Endothelial cell of umbilical vein (primary cell): ENCODE data around the gene TBC1D3G. TPM values are rescaled to one million over a fixed set of nuclear protein-coding genes. Genes with fewer than 3 reads are reported as not detected.
"Not testable (repeated sequence)": the region's sequence is repeated elsewhere in the genome, so short reads cannot be mapped to it uniquely, and the experiment has no call there.

ENCODE experiments used
- Bru-seq: library from RNA; stranded (reverse); fragments of 400-500 nt; gene quantifications from one replicate; lab custom pipeline; 2021; lab: Mats Ljungman, UMichigan
- BruChase-seq, 2 experiments: library from RNA; stranded (reverse); fragments of 400-500 nt; gene quantifications; one replicate each; lab custom pipeline; 2021; lab: Mats Ljungman, UMichigan
- BruUV-seq: library from RNA; stranded (reverse); fragments of 400-500 nt; replicated peaks from 2 replicates; lab custom pipeline; 2021; lab: Mats Ljungman, UMichigan
- CTCF ChIA-PET: fragments of 300-600, 350-600 bp; sonication (Branson Sonifier 250); formaldehyde crosslinking; loops from one replicate; lab custom pipeline; 2021; ENCODE audit warnings: antibody characterized with exemption, inconsistent platforms; lab: Charles Lee
- POLR2A ChIA-PET: fragments of 300-600, 350-600 bp; sonication (Branson Sonifier 250); formaldehyde crosslinking; loops from one replicate; lab custom pipeline; 2021; ENCODE audit warnings: antibody characterized with exemption, inconsistent platforms; lab: Charles Lee
- DNase-seq: peaks from one replicate; pipeline ENCODE4 v3.0.0-alpha.2; 2011; ENCODE audit warnings: low read depth, low spot score
- FAIRE-seq: peaks from 2 replicates; lab custom pipeline; 2011; peaks lifted over from hg19 to GRCh38; lab: Jason Lieb, UNC
- H2AFZ ChIP-seq: 2 replicates; pipeline ENCODE4 v1.6.0; 2012; ENCODE audit warnings: low read depth, low read length, control low read depth, inconsistent platforms
- H3K27ac ChIP-seq: 2 replicates; pipeline ENCODE4 v1.5.1; 2011; ENCODE audit warnings: low read depth, mild to moderate bottlenecking, control low read depth, low read length, moderate library complexity; ENCODE audit not compliant: insufficient read depth
- H3K27me3 ChIP-seq, 2 experiments: 2 replicates each; pipeline versions ENCODE4 v1.6.0 to v1.6.1; 2011; ENCODE audit warnings: low read length in 2 of 2, mixed read lengths in 1 of 2; ENCODE audit not compliant: control insufficient read depth in 2 of 2, insufficient read depth in 2 of 2
- H3K36me3 ChIP-seq, 2 experiments: 2 replicates in 1 of 2; 3 replicates in 1 of 2; pipeline ENCODE4 v1.5.1; 2011; ENCODE audit warnings: low read length in 2 of 2, mild to moderate bottlenecking in 1 of 2, moderate library complexity in 1 of 2; ENCODE audit not compliant: control insufficient read depth in 2 of 2, insufficient read depth in 2 of 2; ENCODE audit errors: extremely low read depth in 1 of 2
- H3K4me1 ChIP-seq: 3 replicates; pipeline ENCODE4 v1.5.1; 2011; ENCODE audit warnings: mild to moderate bottlenecking, low read length; ENCODE audit not compliant: control insufficient read depth, insufficient read depth; ENCODE audit errors: extremely low read depth
- H3K4me2 ChIP-seq: 2 replicates; pipeline ENCODE4 v1.6.1; 2011; ENCODE audit warnings: low read length, control low read depth, mixed read lengths; ENCODE audit not compliant: insufficient read depth
- H3K4me3 ChIP-seq, 3 experiments: fragments of 200-600 bp in 1 of 3; sonication (generic), shearing (Covaris generic) in 1 of 3; replicated peaks in 1 of 3; 2 replicates each; pipeline ENCODE4 v1.5.1; 2011 to 2016; ENCODE audit warnings: control low read depth in 3 of 3, low read length in 3 of 3, mild to moderate bottlenecking in 2 of 3, inconsistent platforms in 1 of 3, low read depth in 1 of 3, moderate library complexity in 1 of 3; ENCODE audit not compliant: insufficient read depth in 1 of 3
- H3K79me2 ChIP-seq: 2 replicates; pipeline ENCODE4 v1.6.0; 2012; ENCODE audit warnings: low read length, inconsistent platforms; ENCODE audit not compliant: control insufficient read depth, insufficient read depth
- H3K9ac ChIP-seq: replicated peaks from 2 replicates; pipeline ENCODE3; 2011; ENCODE audit warnings: low read length, control low read depth; ENCODE audit not compliant: insufficient read depth; ENCODE audit errors: extremely low read depth
- H3K9me1 ChIP-seq: replicated peaks from 3 replicates; pipeline ENCODE4 v1.6.0; 2011; ENCODE audit warnings: mild to moderate bottlenecking, low read length; ENCODE audit not compliant: control insufficient read depth, insufficient read depth; ENCODE audit errors: extremely low read depth
- H3K9me3 ChIP-seq: replicated peaks from 2 replicates; pipeline ENCODE4 v1.5.1; 2012; ENCODE audit warnings: low read length, inconsistent platforms; ENCODE audit not compliant: control insufficient read depth, insufficient read depth
- H4K20me1 ChIP-seq: replicated peaks from 2 replicates; pipeline ENCODE3; 2011; ENCODE audit warnings: mild to moderate bottlenecking, low read length; ENCODE audit not compliant: control insufficient read depth, insufficient read depth; ENCODE audit errors: extremely low read depth
- dilution Hi-C: fragments of 300-500 bp; cut with MboI; formaldehyde crosslinking; loops from one replicate; pipeline ENCODE4 v1.15.0; 2019; ENCODE audit warnings: low sequenced_read_pairs; ENCODE audit not compliant: extremely low pct_ligation_motif_present
- intact Hi-C: fragments of 100-400 bp; cut with micrococcal nuclease; formaldehyde crosslinking; loops from one replicate; pipeline ENCODE4 v1.10.0; 2022
- long read RNA-seq: library from polyadenylated mRNA; stranded (forward); transcript quantifications from one replicate; pipeline ENCODE4 v2.0.0, GENCODE V29; 2021
- polyA minus RNA-seq, 3 experiments: library from RNA; depleted of rRNA, polyadenylated mRNA; stranded (reverse); fragments of >200 nt; gene quantifications; 1 replicate in 1 of 3; 2 replicates in 2 of 3; pipeline ENCODE4 v1.2.3, GENCODE V29; 2011
- polyA plus RNA-seq, 4 experiments: library from polyadenylated mRNA; depleted of rRNA in 3 of 4; stranded (reverse) in 3 of 4; unstranded in 1 of 4; fragments of >200 nt; gene quantifications; 2 replicates each; pipeline versions ENCODE4 v1.2.1 to v1.2.3, GENCODE V29; 2011 to 2012; ENCODE audit warnings: missing spikeins in 1 of 4
- total RNA-seq: library from RNA; stranded (reverse); gene quantifications from 2 replicates; pipeline ENCODE4 v1.2.3, GENCODE V29; 2021

Gene TBC1D3G
- total RNA-seq (not detected in 2 replicates), polyA plus RNA-seq (not detected in 2 replicates), polyA minus RNA-seq (not detected in 2 replicates), Bru-seq, nascent RNA (percentile 12 among the genes with signal in this experiment), BruChase-seq, experiment 1, labeled RNA remaining after a 6-hour chase (not detected), BruChase-seq, experiment 2, labeled RNA remaining after a 2-hour chase (percentile 4 among the genes with signal in this experiment)
- not detected in 2 replicates for polyA plus RNA-seq (2011; cell fraction: cytosol; rRNA removed)
- 0.07 TPM in 1 of 2 replicates, not detected in the other for polyA plus RNA-seq (2011; cell fraction: nucleus; rRNA removed)
- polyA plus RNA-seq (2012) = not detected in 2 replicates
- not detected for polyA minus RNA-seq (2011; cell fraction: cytosol; rRNA and poly(A)+ RNA removed)
- polyA minus RNA-seq (2011; cell fraction: nucleus; rRNA and poly(A)+ RNA removed) = not detected in 2 replicates
- long read RNA-seq = 0 reads

GRCh38 chr17:36323584-36323983 is at the start of gene TBC1D3G:
TBC1D3G (plus strand) TSS chr17:36323884; CDS start chr17:36325412, 1,528 bp downstream.
- POLR2A ChIA-PET, H3K4me2 ChIP-seq, H3K27me3 ChIP-seq, DNase-seq, FAIRE-seq, H3K4me3 ChIP-seq, H4K20me1 ChIP-seq, H3K4me1 ChIP-seq, BruUV-seq, H3K9me1 ChIP-seq, H3K27ac ChIP-seq, H3K9ac ChIP-seq, CTCF ChIA-PET, H3K9me3 ChIP-seq, dilution Hi-C loops, H3K36me3 ChIP-seq, intact Hi-C loops, H3K79me2 ChIP-seq, H2AFZ ChIP-seq: not testable (repeated sequence)

- CTCF ChIA-PET = not testable (repeated sequence)
Measured at GRCh38 chr17:36283256-36283655, 40.4 kb upstream of the TBC1D3G start.

GRCh38 chr17:36284219-36284618 is 39.5 kb upstream of the TBC1D3G start:
- H3K27me3 ChIP-seq, H3K4me3 ChIP-seq, H4K20me1 ChIP-seq, dilution Hi-C loops, H3K9ac ChIP-seq, intact Hi-C loops, H3K4me1 ChIP-seq, POLR2A ChIA-PET, H3K36me3 ChIP-seq, H3K4me2 ChIP-seq, FAIRE-seq, H3K79me2 ChIP-seq, H3K27ac ChIP-seq, DNase-seq, H3K9me1 ChIP-seq, H3K9me3 ChIP-seq, CTCF ChIA-PET, BruUV-seq, H2AFZ ChIP-seq: not testable (repeated sequence)

More at GRCh38 chr17:36283256-36283655, 40.4 kb upstream of the TBC1D3G start:
- H3K4me2 ChIP-seq, H3K4me1 ChIP-seq, H3K9ac ChIP-seq, DNase-seq, FAIRE-seq, H3K9me1 ChIP-seq, H3K36me3 ChIP-seq, H4K20me1 ChIP-seq, dilution Hi-C loops, H3K27ac ChIP-seq, BruUV-seq, POLR2A ChIA-PET, H2AFZ ChIP-seq, H3K27me3 ChIP-seq, H3K79me2 ChIP-seq, H3K9me3 ChIP-seq, H3K4me3 ChIP-seq, intact Hi-C loops: not testable (repeated sequence)

GRCh38 chr17:36289965-36290612 is 33.6 kb upstream of the TBC1D3G start:
- POLR2A ChIA-PET, FAIRE-seq, intact Hi-C loops, H3K79me2 ChIP-seq, CTCF ChIA-PET, H3K27me3 ChIP-seq, H3K4me3 ChIP-seq, H3K9me3 ChIP-seq, H3K4me1 ChIP-seq, dilution Hi-C loops, H4K20me1 ChIP-seq, H2AFZ ChIP-seq, H3K9me1 ChIP-seq, H3K4me2 ChIP-seq, BruUV-seq, DNase-seq, H3K9ac ChIP-seq, H3K36me3 ChIP-seq, H3K27ac ChIP-seq: not testable (repeated sequence)
